H9 (cell line): Measurements from ENCODE around the gene STPG3. TPM values are rescaled to one million over a fixed set of nuclear protein-coding genes. Genes with fewer than 3 reads are reported as not detected.
A peak's percentile ranks its signal among the peaks of the same experiment; 100 is the strongest.

Source experiments
- DNase-seq: peaks from one replicate; pipeline ENCODE4 v3.0.0-alpha.2; 2017
- H2AFZ ChIP-seq: one replicate; pipeline ENCODE4 v1.6.1; 2013; ENCODE audit warnings: mild to moderate bottlenecking, low read length, control low read depth, moderate library complexity
- H2AK5ac ChIP-seq: 2 replicates; pipeline ENCODE4 v1.6.1; 2013; ENCODE audit warnings: low read length, control low read depth, mixed read lengths; ENCODE audit not compliant: insufficient read length
- H2BK120ac ChIP-seq: one replicate; pipeline ENCODE4 v1.6.1; 2013; ENCODE audit warnings: low read depth, mild to moderate bottlenecking, low read length, control low read depth, inconsistent platforms; ENCODE audit not compliant: poor library complexity, severe bottlenecking
- H2BK12ac ChIP-seq: 2 replicates; pipeline ENCODE4 v1.6.1; 2013; ENCODE audit warnings: low read length, control low read depth, mixed read lengths, low read depth; ENCODE audit not compliant: insufficient read length
- H2BK15ac ChIP-seq: 2 replicates; pipeline ENCODE4 v1.6.1; 2013; ENCODE audit warnings: low read depth, low read length, control low read depth
- H2BK20ac ChIP-seq: one replicate; pipeline ENCODE4 v1.6.1; 2013; ENCODE audit warnings: low read depth, mild to moderate bottlenecking, low read length, control low read depth, inconsistent platforms; ENCODE audit not compliant: poor library complexity, severe bottlenecking
- H2BK5ac ChIP-seq: 2 replicates; pipeline ENCODE4 v1.6.1; 2013; ENCODE audit warnings: low read length, control low read depth, mixed read lengths; ENCODE audit not compliant: insufficient read length
- H3K14ac ChIP-seq: 2 replicates; pipeline ENCODE4 v1.6.1; 2013; ENCODE audit warnings: low read length, control low read depth; ENCODE audit not compliant: insufficient read depth
- H3K18ac ChIP-seq: 2 replicates; pipeline ENCODE4 v1.6.1; 2013; ENCODE audit warnings: low read depth, mild to moderate bottlenecking, mixed read lengths, low read length, control low read depth; ENCODE audit not compliant: insufficient read length
- H3K23ac ChIP-seq: 2 replicates; pipeline ENCODE4 v1.6.1; 2013; ENCODE audit warnings: low read length, control low read depth, mixed read lengths, low read depth; ENCODE audit not compliant: insufficient read length
- H3K23me2 ChIP-seq: 2 replicates; pipeline ENCODE4 v1.6.1; 2013; ENCODE audit warnings: low read depth, mild to moderate bottlenecking, mixed read lengths, low read length, control low read depth; ENCODE audit not compliant: insufficient read length, poor library complexity, severe bottlenecking
- H3K27ac ChIP-seq: 2 replicates; pipeline ENCODE4 v1.5.1; 2013; ENCODE audit warnings: low read length, control low read depth, mixed read lengths, low read depth; ENCODE audit not compliant: insufficient read length
- H3K27me3 ChIP-seq: 2 replicates; pipeline ENCODE4 v1.6.1; 2013; ENCODE audit warnings: low read length, control low read depth, inconsistent platforms; ENCODE audit not compliant: insufficient read depth
- H3K4ac ChIP-seq: 2 replicates; pipeline ENCODE4 v1.6.1; 2013; ENCODE audit warnings: low read depth, mild to moderate bottlenecking, control low read depth, inconsistent platforms, low read length, moderate library complexity
- H3K4me1 ChIP-seq: 2 replicates; pipeline ENCODE4 v1.6.1; 2013; ENCODE audit warnings: low read length, control low read depth, inconsistent platforms; ENCODE audit not compliant: insufficient read depth
- H3K4me2 ChIP-seq: 2 replicates; pipeline ENCODE4 v1.6.1; 2013; ENCODE audit warnings: low read length, control low read depth, mixed read lengths; ENCODE audit not compliant: insufficient read length, insufficient read depth
- H3K56ac ChIP-seq: 2 replicates; pipeline ENCODE4 v1.6.1; 2013; ENCODE audit warnings: low read depth, mild to moderate bottlenecking, mixed read lengths, low read length, control low read depth; ENCODE audit not compliant: insufficient read length
- H3K79me1 ChIP-seq: 2 replicates; pipeline ENCODE4 v1.6.1; 2013; ENCODE audit warnings: low read depth, mild to moderate bottlenecking, moderate library complexity, low read length, control low read depth, inconsistent platforms; ENCODE audit not compliant: insufficient read depth, poor library complexity, severe bottlenecking
- H3K79me2 ChIP-seq: 2 replicates; pipeline ENCODE4 v1.6.1; 2013; ENCODE audit warnings: low read length, control low read depth, inconsistent platforms; ENCODE audit not compliant: insufficient read depth
- H3K9ac ChIP-seq: 2 replicates; pipeline ENCODE4 v1.6.1; 2013; ENCODE audit warnings: low read length, control low read depth, mixed read lengths; ENCODE audit not compliant: insufficient read length; ENCODE audit errors: extremely low read depth
- H3K9me3 ChIP-seq: one replicate; pipeline ENCODE4 v1.6.1; 2013; ENCODE audit warnings: low read depth, low read length, inconsistent platforms; ENCODE audit not compliant: control insufficient read depth
- H3T11ph ChIP-seq: one replicate; pipeline ENCODE4 v1.6.1; 2013; ENCODE audit warnings: mild to moderate bottlenecking, low read length, control low read depth, inconsistent platforms
- H4K20me1 ChIP-seq: one replicate; pipeline ENCODE4 v1.6.1; 2013; ENCODE audit not compliant: control insufficient read depth, insufficient read length, insufficient read depth
- H4K5ac ChIP-seq: 2 replicates; pipeline ENCODE4 v1.6.1; 2013; ENCODE audit warnings: low read depth, mild to moderate bottlenecking, mixed read lengths, low read length, control low read depth; ENCODE audit not compliant: insufficient read length
- H4K8ac ChIP-seq: replicated peaks from 2 replicates; pipeline ENCODE4 v1.6.1; 2013; ENCODE audit warnings: low read length, control low read depth, mixed read lengths, low read depth; ENCODE audit not compliant: insufficient read length
- H4K91ac ChIP-seq: 2 replicates; pipeline ENCODE4 v1.6.1; 2013; ENCODE audit warnings: low read depth, mild to moderate bottlenecking, moderate library complexity, mixed read lengths, low read length, control low read depth; ENCODE audit not compliant: insufficient read length
- H3K27ac Mint-ChIP-seq, 3 experiments: 2 replicates in 2 of 3; 3 replicates in 1 of 3; pipeline ENCODE4 v1.8.0; 2020 to 2021; ENCODE audit warnings: mixed read lengths in 3 of 3, mild to moderate bottlenecking in 1 of 3, moderate library complexity in 1 of 3
- H3K27me3 Mint-ChIP-seq: 2 replicates; pipeline ENCODE4 v1.8.0; 2021; ENCODE audit warnings: low read depth, mild to moderate bottlenecking, moderate library complexity, mixed read lengths
- H3K36me3 Mint-ChIP-seq, 3 experiments: 2 replicates in 2 of 3; 3 replicates in 1 of 3; pipeline ENCODE4 v1.8.0; 2020 to 2021; ENCODE audit warnings: low read depth in 3 of 3, mixed read lengths in 3 of 3; ENCODE audit not compliant: insufficient read depth in 1 of 3
- H3K4me1 Mint-ChIP-seq, 2 experiments: 2 replicates each; pipeline ENCODE4 v1.8.0; 2020; ENCODE audit warnings: mixed read lengths in 2 of 2
- H3K4me3 Mint-ChIP-seq, 2 experiments: 2 replicates in 1 of 2; 3 replicates in 1 of 2; pipeline ENCODE4 v1.8.0; 2020 to 2021; ENCODE audit warnings: mild to moderate bottlenecking in 2 of 2, mixed read lengths in 2 of 2, moderate library complexity in 1 of 2
- H3K9me3 Mint-ChIP-seq, 2 experiments: 2 replicates in 1 of 2; 3 replicates in 1 of 2; pipeline ENCODE4 v1.8.0; 2020; ENCODE audit warnings: mild to moderate bottlenecking in 2 of 2, mixed read lengths in 2 of 2, moderate library complexity in 1 of 2
- WGBS: extraction: QIAGEN DNeasy Blood & Tissue Kit; methylation state at CpG from one replicate; pipeline ENCODE4 v1.1.7; 2013; ENCODE audit warnings: missing lambda C conversion rate, low lambda C conversion rate, mixed read lengths; ENCODE audit not compliant: insufficient read length; ENCODE audit errors: extremely low coverage; 5-methylcytosine and 5-hydroxymethylcytosine counted together
- total RNA-seq: library from RNA; stranded (reverse); gene quantifications from 2 replicates; pipeline ENCODE4 v1.2.1, GENCODE V29; 2021
- TF ChIP-seq, protein P1 (sequence below): fragments of 200-600 bp; sonication (generic); conservative IDR thresholded peaks from 3 replicates; pipeline ENCODE4 v1.8.0; 2021; ENCODE audit warnings: antibody characterized with exemption, mild to moderate bottlenecking

STPG3 gene
- total RNA-seq, 1 experiment from 2014 or later: not detected

DNA sequence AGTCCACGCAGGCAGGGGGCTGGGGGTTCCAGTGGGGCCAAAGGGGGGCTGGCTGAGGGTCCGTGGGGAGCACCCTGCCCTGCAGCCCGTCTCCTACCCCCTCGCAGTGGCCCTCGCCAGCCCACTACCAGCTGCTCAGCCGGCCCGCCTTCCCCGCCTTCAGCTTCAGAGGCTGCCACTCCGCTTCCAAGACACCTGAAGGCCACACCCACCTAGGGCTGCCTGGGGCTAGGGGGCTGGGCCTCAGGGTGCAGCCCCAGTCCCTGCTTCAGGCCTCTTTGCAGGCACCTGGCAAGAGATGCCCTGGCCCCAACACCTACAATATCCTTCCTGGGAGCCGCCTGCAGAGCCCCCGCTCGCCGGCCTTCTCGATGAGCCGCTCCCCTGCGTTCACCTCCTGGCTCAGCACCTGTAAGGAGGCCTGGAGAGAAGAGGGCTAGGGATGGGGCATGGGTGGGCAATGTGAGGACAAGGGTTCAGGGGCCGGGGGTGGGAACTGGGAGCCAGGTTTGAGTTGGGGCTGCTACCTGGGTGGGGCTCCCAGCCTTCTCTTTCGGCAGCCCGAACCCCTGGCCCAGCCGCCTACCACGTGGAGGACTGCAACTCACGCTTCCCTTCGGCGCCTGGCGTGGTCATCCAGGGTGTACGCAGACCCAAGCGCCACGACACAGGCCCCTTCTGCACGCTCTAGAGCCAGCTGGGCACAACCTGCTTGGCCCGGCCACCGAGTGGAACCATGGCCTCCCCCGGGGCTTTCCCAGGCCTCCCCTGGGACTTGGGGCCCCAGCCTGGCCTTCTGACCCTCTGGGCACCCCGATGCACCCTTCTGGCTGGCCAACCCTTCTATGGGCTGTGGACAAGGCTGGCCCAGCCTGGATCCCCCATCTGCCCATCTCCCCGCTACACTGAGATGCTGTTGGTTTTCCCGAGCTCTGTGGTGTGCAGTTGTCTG, 1.7 kb downstream of the STPG3 start:
- Histone ChIP-seq H4K8ac (no peak overlapping the region), H3K23me2 (peaks cover 14% of the 10 kb centered on the region), H2AFZ (no peak overlapping the region), H2AK5ac (no peak overlapping the region), H3K9me3 (no peaks in the 10 kb centered on the region), H3K4me2 (no peak overlapping the region), H2BK120ac (no peak overlapping the region), H2BK12ac (no peak overlapping the region), H3K4ac (no peak overlapping the region), H4K91ac (no peak overlapping the region), H4K20me1 (no peaks in the 10 kb centered on the region), H2BK5ac (no peak overlapping the region), H3K14ac (no peak overlapping the region), H3K27ac (no peak overlapping the region), H4K5ac (no peak overlapping the region), H2BK15ac (no peak overlapping the region), H3K4me1 (no peaks in the 10 kb centered on the region), H3K18ac (no peak overlapping the region), H3K27me3 (no peaks in the 10 kb centered on the region), H3K79me2 (peaks cover 6% of the 10 kb centered on the region; the same call in 1 of the 2 replicates), H3K23ac (no peak overlapping the region), H2BK20ac (no peak overlapping the region), H3K79me1 (peaks cover 5% of the 10 kb centered on the region), H3K56ac (no peak overlapping the region), H3K9ac (no peak overlapping the region), H3T11ph (no peak overlapping the region)
- Mint-ChIP-seq H3K27me3 (peaks cover 20% of the 10 kb centered on the region), H3K4me1 (peaks cover 8 to 19% of the 10 kb centered on the region in 2 experiments), H3K36me3 (peaks cover 7 to 12% (median 8%) of the 10 kb centered on the region in 3 experiments; a peak in 6 of 7 replicates), H3K9me3 (no peaks in the 10 kb centered on the region; a peak in 1 of 5 replicates), H3K27ac (no peak overlapping the region; a peak in 1 of 7 replicates), H3K4me3 (peak overlapping the region in 1 of 2 experiments; percentile 29; a peak in 1 of 5 replicates)
- TF ChIP-seq, protein P1, sequence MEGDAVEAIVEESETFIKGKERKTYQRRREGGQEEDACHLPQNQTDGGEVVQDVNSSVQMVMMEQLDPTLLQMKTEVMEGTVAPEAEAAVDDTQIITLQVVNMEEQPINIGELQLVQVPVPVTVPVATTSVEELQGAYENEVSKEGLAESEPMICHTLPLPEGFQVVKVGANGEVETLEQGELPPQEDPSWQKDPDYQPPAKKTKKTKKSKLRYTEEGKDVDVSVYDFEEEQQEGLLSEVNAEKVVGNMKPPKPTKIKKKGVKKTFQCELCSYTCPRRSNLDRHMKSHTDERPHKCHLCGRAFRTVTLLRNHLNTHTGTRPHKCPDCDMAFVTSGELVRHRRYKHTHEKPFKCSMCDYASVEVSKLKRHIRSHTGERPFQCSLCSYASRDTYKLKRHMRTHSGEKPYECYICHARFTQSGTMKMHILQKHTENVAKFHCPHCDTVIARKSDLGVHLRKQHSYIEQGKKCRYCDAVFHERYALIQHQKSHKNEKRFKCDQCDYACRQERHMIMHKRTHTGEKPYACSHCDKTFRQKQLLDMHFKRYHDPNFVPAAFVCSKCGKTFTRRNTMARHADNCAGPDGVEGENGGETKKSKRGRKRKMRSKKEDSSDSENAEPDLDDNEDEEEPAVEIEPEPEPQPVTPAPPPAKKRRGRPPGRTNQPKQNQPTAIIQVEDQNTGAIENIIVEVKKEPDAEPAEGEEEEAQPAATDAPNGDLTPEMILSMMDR: no peak
- WGBS: no CpG with 5 or more reads among the region's 35 CpGs
- DNase-seq: peak; percentile 69
